ENCODE data around the gene FOXL3. TPM values are rescaled to one million over a fixed set of nuclear protein-coding genes. Genes with fewer than 3 reads are reported as not detected.
"Not testable (repeated sequence)": the region's sequence is repeated elsewhere in the genome, so short reads cannot be mapped to it uniquely, and the experiment has no call there.

Gene FOXL3
- total RNA-seq (not detected), polyA plus RNA-seq (not detected)
- long read RNA-seq, donor 1 = 0 reads
- long read RNA-seq, donor 2 = 0 reads
- long read RNA-seq, donor 3 = 0 reads
- long read RNA-seq, donor 4 = 0 reads
- long read RNA-seq, donor 5 = 0 reads
- long read RNA-seq, donor 6 = 0 reads
- long read RNA-seq, donor 7 = 0 reads
- long read RNA-seq, donor 8 = 0 reads
- long read RNA-seq, donor 9 = 0 reads
- long read RNA-seq, donor 10 = 0 reads

DNA sequence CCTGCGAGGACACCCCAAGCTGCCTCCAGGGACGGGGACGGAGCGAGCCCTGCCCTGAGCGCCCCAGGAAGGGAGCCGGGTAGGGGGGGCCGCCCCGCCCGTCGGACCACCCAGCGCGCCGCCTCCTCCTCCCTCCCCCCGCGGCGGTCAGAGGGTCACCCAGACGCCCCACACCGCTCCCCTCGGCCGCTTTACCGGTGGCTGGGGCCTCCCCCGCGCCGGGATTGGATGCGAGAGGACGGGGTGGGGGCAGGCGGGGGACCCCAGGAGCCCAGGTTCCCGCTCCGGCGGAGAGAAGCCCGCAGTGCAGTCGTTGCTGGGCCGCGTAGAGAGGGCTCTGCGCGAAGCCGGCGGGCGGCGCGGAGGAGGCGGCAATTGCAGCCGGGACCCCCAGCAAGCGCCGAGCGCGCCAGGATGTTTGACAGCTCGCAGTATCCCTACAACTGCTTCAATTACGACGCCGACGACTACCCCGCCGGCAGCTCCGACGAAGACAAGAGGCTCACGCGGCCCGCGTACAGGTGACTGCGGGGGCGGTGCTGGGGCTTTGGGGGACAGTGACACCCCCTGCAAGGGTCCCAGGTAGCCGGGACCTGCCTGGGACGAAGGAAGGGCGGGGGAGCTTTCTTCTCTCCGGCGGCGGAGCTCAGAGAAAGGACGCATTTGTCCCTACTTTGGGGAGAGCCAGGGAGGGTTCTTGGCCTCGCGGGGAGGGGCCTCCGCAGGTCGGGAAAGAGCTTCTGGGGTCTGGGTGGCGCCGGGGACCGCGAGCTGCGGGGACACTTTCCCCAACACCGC lies at the start of gene FOXL3:
Gene FOXL3, plus strand, starts transcription at position 415 of the 798 bp plus-strand sequence. Its CDS starts 0 bp downstream, at position 415.
- H3K27me3 ChIP-seq = peaks cover 21 to 98% (median 52%) of the 10 kb centered on the region in 3 donors
- H3K4me1 ChIP-seq = peaks cover 14 to 27% (median 20%) of the 10 kb centered on the region in 4 donors
- H3K4me3 ChIP-seq = peak within 1 kb of the TSS in 3 of 4 donors; percentile 19 to 39 (median 20)
- H3K9me3 ChIP-seq = no peaks in the 10 kb centered on the region
- intact Hi-C loops (cut with DNase I; ENCODE audit: low total_unique reads) = no loop called here
- H3K36me3 ChIP-seq = no peaks in the 10 kb centered on the region
- WGBS, 5 donors = 4 to 8% (median 5%) methylated on average over 39 to 79 of the region's 79 CpGs
- no peak within 1 kb of the TSS for H3K27ac ChIP-seq
- no peak for DNase-seq
- TF ChIP-seq, protein P1, sequence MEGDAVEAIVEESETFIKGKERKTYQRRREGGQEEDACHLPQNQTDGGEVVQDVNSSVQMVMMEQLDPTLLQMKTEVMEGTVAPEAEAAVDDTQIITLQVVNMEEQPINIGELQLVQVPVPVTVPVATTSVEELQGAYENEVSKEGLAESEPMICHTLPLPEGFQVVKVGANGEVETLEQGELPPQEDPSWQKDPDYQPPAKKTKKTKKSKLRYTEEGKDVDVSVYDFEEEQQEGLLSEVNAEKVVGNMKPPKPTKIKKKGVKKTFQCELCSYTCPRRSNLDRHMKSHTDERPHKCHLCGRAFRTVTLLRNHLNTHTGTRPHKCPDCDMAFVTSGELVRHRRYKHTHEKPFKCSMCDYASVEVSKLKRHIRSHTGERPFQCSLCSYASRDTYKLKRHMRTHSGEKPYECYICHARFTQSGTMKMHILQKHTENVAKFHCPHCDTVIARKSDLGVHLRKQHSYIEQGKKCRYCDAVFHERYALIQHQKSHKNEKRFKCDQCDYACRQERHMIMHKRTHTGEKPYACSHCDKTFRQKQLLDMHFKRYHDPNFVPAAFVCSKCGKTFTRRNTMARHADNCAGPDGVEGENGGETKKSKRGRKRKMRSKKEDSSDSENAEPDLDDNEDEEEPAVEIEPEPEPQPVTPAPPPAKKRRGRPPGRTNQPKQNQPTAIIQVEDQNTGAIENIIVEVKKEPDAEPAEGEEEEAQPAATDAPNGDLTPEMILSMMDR (IDR thresholded peaks at IDR 0.05) = no peak
- TF ChIP-seq POLR2AphosphoS5 (IDR thresholded peaks at IDR 0.05) = no peak
- TF ChIP-seq EP300 (IDR thresholded peaks at IDR 0.05) = no peak
- no peak for TF ChIP-seq POLR2A (IDR thresholded peaks at IDR 0.05)

DNA sequence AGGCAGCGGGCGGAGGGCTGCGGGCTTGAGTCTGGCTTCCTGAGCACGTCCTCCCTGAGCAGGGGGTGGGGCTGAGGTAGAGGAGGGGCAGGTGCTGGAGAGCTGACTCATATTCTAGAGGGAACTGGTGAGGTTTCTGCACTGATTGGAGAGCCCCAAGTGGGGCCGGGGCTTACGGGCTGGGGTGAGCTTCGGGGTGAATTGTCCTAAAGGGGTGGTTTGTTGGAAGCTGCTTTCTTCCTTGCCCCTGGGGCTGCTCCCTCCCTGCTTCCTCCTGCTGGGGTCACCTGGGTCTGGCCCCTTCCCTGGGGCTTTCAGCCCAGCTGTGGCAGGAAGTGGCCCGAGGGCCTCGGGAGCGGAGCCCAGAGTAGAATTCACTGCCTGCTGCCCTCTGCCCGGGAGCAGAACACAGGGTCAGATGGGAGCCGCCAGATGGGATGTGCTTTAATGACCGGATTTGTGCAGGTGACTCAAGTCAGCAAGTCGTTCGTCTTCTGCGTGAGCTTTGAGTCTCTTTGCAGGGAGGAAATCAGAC lies 49.0 kb upstream of the FOXL3 start:
- WGBS, 5 donors = 45 to 60% (median 56%) methylated on average over 16 of the region's 16 CpGs
- Histone ChIP-seq H3K4me3 (no peak overlapping the region), H3K4me1 (peaks cover 15 to 41% (median 24%) of the 10 kb centered on the region in 4 donors), H3K27ac (peak overlapping the region in 1 of 5 donors; percentile 25), H3K9me3 (no peaks in the 10 kb centered on the region), H3K36me3 (peaks cover 0 to 45% (median 21%) of the 10 kb centered on the region in 4 donors), H3K27me3 (no peaks in the 10 kb centered on the region)
- TF ChIP-seq, protein P1 (IDR thresholded peaks at IDR 0.05) = no peak
- TF ChIP-seq POLR2A (IDR thresholded peaks at IDR 0.05) = no peak
- no peak for TF ChIP-seq EP300 (IDR thresholded peaks at IDR 0.05)
- no peak for TF ChIP-seq POLR2AphosphoS5 (IDR thresholded peaks at IDR 0.05)
- intact Hi-C loops (cut with DNase I; ENCODE audit: low total_unique reads) = no loop called here
- DNase-seq = peak in 1 of 2 donors; percentile 51

DNA sequence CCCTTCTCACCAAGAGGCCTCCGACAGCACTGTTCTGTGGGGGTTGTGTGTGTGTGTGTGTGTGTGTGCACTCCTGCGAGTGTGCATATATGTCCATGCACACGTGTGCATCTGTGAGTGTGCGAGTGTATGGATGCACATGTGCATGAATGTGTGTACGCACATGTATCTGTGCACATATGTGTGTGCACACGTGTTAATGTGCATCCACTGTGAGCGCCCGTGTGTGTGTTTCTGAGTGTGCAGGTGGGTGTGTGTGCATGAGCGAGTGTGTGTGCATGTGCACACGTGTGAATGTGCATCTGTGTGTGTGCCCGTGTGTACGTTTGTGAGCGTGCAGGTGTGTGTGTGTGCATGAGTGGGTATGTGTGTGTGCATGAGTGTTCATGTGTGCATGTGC lies 48.5 kb upstream of the FOXL3 start:
- no peak overlapping the region for H3K4me3 ChIP-seq
- H3K27me3 ChIP-seq = no peaks in the 10 kb centered on the region
- DNase-seq = no peak
- H3K27ac ChIP-seq = no peak overlapping the region
- no peaks in the 10 kb centered on the region for H3K9me3 ChIP-seq
- peaks cover 3 to 49% (median 27%) of the 10 kb centered on the region in 4 donors for H3K36me3 ChIP-seq
- H3K4me1 ChIP-seq = peaks cover 9 to 36% (median 18%) of the 10 kb centered on the region in 4 donors
- 92 to 94% (median 93%) methylated on average over 13 of the region's 13 CpGs for WGBS, 5 donors
- TF ChIP-seq POLR2AphosphoS5 (IDR thresholded peaks at IDR 0.05) (no peak), POLR2A (IDR thresholded peaks at IDR 0.05) (no peak), EP300 (IDR thresholded peaks at IDR 0.05) (no peak)
- TF ChIP-seq, protein P1 (IDR thresholded peaks at IDR 0.05) = no peak
- intact Hi-C loops (cut with DNase I; ENCODE audit: low total_unique reads) = no loop called here

DNA sequence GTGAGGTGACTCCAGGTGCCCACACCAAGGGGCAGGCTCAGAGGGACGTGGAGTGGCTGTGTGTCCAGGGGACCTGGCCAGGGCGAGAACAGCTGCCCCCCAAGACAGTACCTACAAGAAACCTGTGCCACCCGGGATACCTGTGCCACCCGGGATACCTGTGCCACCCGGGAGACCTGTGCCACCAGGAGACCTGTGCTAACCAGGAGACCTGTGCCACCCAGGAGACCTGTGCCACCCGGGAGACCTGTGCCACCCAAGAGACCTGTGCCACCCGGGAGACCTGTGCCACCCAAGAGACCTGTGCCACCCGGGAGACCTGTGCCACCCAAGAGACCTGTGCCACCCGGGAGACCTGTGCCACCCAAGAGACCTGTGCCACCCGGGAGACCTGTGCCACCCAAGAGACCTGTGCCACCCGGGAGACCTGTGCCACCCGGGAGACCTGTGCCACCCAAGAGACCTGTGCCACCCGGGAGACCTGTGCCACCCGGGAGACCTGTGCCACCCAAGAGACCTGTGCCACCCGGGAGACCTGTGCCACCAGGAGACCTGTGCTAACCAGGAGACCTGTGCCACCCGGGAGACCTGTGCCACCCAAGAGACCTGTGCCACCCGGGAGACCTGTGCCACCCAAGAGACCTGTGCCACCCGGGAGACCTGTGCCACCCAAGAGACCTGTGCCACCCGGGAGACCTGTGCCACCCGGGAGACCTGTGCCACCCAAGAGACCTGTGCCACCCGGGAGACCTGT lies 47.0 kb upstream of the FOXL3 start:
- H3K4me3 ChIP-seq; DNase-seq; H3K27me3 ChIP-seq; H3K27ac ChIP-seq; intact Hi-C loops (cut with DNase I; ENCODE audit: low total_unique reads); H3K9me3 ChIP-seq: not testable (repeated sequence)
- Histone ChIP-seq H3K36me3 (peaks cover 12 to 57% (median 42%) of the 10 kb centered on the region in 4 donors), H3K4me1 (peaks cover 5 to 29% (median 15%) of the 10 kb centered on the region in 4 donors)
- 80 to 92% (median 88%) methylated on average over 2 to 11 of the region's 21 CpGs; no CpG with 5 or more reads in 1 of the 5 donors for WGBS, 5 donors

DNA sequence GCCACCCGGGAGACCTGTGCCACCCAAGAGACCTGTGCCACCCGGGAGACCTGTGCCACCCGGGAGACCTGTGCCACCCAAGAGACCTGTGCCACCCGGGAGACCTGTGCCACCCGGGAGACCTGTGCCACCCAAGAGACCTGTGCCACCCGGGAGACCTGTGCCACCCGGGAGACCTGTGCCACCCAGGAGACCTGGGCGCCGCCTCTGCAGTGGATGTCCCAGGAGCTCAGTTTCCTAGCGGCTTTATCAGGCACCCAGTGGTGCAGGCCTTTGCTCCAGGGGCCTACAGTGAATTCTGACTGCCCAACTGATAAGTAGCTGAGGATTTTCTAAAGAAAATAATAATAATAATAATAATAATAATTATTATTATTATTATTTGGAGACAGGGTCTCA lies 46.4 kb upstream of the FOXL3 start:
- intact Hi-C loops (cut with DNase I; ENCODE audit: low total_unique reads); H3K27me3 ChIP-seq; DNase-seq; H3K4me3 ChIP-seq; H3K9me3 ChIP-seq; H3K27ac ChIP-seq: not testable (repeated sequence)
- Histone ChIP-seq H3K4me1 (peaks cover 5 to 29% (median 15%) of the 10 kb centered on the region in 4 donors), H3K36me3 (peaks cover 18 to 63% (median 47%) of the 10 kb centered on the region in 4 donors)
- 80 to 100% (median 93%) methylated on average over 1 to 6 of the region's 10 CpGs for WGBS, 5 donors
